HepG2 (cell line): ENCODE results near the gene ASB14. TPM values are rescaled to one million over a fixed set of nuclear protein-coding genes. Genes with fewer than 3 reads are reported as not detected.

Experiments used
- AFF4 ChIP-seq: sonication (generic); formaldehyde crosslinking; IDR thresholded peaks from 2 replicates; pipeline ENCODE4 v1.4.0; 2020; ENCODE audit warnings: missing genetic modification reagents
- FOSL2 ChIP-seq: sonication (generic); formaldehyde crosslinking; IDR thresholded peaks from 2 replicates; pipeline ENCODE4 v1.4.0; 2020; ENCODE audit warnings: missing genetic modification reagents
- KLF11 ChIP-seq: IDR thresholded peaks from 2 replicates; pipeline ENCODE4 v1.6.1; 2016; ENCODE audit warnings: missing compliant biosample characterization
- MTA1 ChIP-seq: sonication (generic); formaldehyde crosslinking; IDR thresholded peaks from 2 replicates; pipeline ENCODE4 v1.4.0; 2020; ENCODE audit warnings: missing genetic modification reagents, mild to moderate bottlenecking, borderline replicate concordance
- MYC ChIP-seq: sonication (generic); formaldehyde crosslinking; IDR thresholded peaks from 2 replicates; pipeline ENCODE4 v1.9.0; 2021; ENCODE audit warnings: missing genetic modification reagents, borderline replicate concordance
- MZF1 ChIP-seq: sonication (generic); formaldehyde crosslinking; IDR thresholded peaks from 2 replicates; pipeline ENCODE4 v1.8.1; 2023; ENCODE audit warnings: mild to moderate bottlenecking, missing genetic modification reagents, borderline replicate concordance
- NFE2L1 ChIP-seq: sonication (generic); formaldehyde crosslinking; IDR thresholded peaks from 2 replicates; pipeline ENCODE4 v1.4.0; 2020; ENCODE audit warnings: missing genetic modification reagents, mild to moderate bottlenecking, borderline replicate concordance
- NFKBIZ ChIP-seq: IDR thresholded peaks from 2 replicates; pipeline ENCODE4 v1.6.1; 2018; ENCODE audit warnings: missing genetic modification reagents, missing compliant biosample characterization
- NKX3-1 ChIP-seq: sonication (generic); formaldehyde crosslinking; IDR thresholded peaks from 2 replicates; pipeline ENCODE4 v1.5.0; 2020; ENCODE audit warnings: missing genetic modification reagents
- NR2F1 ChIP-seq, 2 experiments: fragments of 450-650 bp in 1 of 2; formaldehyde crosslinking in 1 of 2; IDR thresholded peaks; 2 replicates each; pipeline versions ENCODE4 v1.5.0 to v1.6.1; 2016 to 2020; ENCODE audit warnings: mild to moderate bottlenecking in 1 of 2, missing compliant biosample characterization in 1 of 2, missing genetic modification reagents in 1 of 2, moderate library complexity in 1 of 2
- REPIN1 ChIP-seq: sonication (generic); formaldehyde crosslinking; IDR thresholded peaks from 2 replicates; pipeline ENCODE4 v1.8.0; 2022; ENCODE audit warnings: missing genetic modification reagents, low read depth, mild to moderate bottlenecking, borderline replicate concordance
- REXO4 ChIP-seq: sonication (generic); formaldehyde crosslinking; IDR thresholded peaks from 2 replicates; pipeline ENCODE4 v1.8.0; 2022; ENCODE audit warnings: missing genetic modification reagents, mild to moderate bottlenecking, borderline replicate concordance
- TEAD3 ChIP-seq: optimal IDR thresholded peaks from 2 replicates; pipeline ENCODE3; 2016; ENCODE audit warnings: borderline replicate concordance
- THYN1 ChIP-seq: sonication (generic); formaldehyde crosslinking; IDR thresholded peaks from 2 replicates; pipeline ENCODE4 v1.8.1; 2023; ENCODE audit warnings: low read depth, mild to moderate bottlenecking, moderate library complexity, missing genetic modification reagents, borderline replicate concordance
- ZNF18 ChIP-seq: sonication (generic); formaldehyde crosslinking; IDR thresholded peaks from 2 replicates; pipeline ENCODE4 v1.8.0; 2022; ENCODE audit warnings: mild to moderate bottlenecking, missing genetic modification reagents; ENCODE audit not compliant: insufficient replicate concordance
- ZNF530 ChIP-seq: sonication (generic); formaldehyde crosslinking; IDR thresholded peaks from 2 replicates; pipeline ENCODE4 v1.5.0; 2020; ENCODE audit warnings: low read depth, mild to moderate bottlenecking, missing genetic modification reagents
- ZNF574 ChIP-seq: sonication (generic); formaldehyde crosslinking; IDR thresholded peaks from 2 replicates; pipeline ENCODE4 v1.4.0; 2020; ENCODE audit warnings: missing genetic modification reagents
- ZNF619 ChIP-seq: sonication (generic); formaldehyde crosslinking; IDR thresholded peaks from 2 replicates; pipeline ENCODE4 v1.4.0; 2020; ENCODE audit warnings: mild to moderate bottlenecking, missing genetic modification reagents
- ZNF749 ChIP-seq: sonication (generic); formaldehyde crosslinking; IDR thresholded peaks from 2 replicates; pipeline ENCODE4 v1.8.0; 2022; ENCODE audit warnings: mild to moderate bottlenecking, missing genetic modification reagents, moderate library complexity, borderline replicate concordance
- ZNF839 ChIP-seq: sonication (generic); formaldehyde crosslinking; IDR thresholded peaks from 2 replicates; pipeline ENCODE4 v1.4.0; 2020; ENCODE audit warnings: missing genetic modification reagents, mild to moderate bottlenecking, borderline replicate concordance
- ZNF850 ChIP-seq: sonication (generic); formaldehyde crosslinking; conservative IDR thresholded peaks from 2 replicates; pipeline ENCODE4 v1.9.0; 2021; ENCODE audit warnings: mild to moderate bottlenecking, missing genetic modification reagents
- polyA plus RNA-seq, 8 experiments: library from polyadenylated mRNA; depleted of rRNA in 3 of 8; stranded (reverse) in 7 of 8; unstranded in 1 of 8; fragments of >200 nt; fragmentation: Illumina TruSeq in 4 of 8; extraction: Trizol in 4 of 8; gene quantifications; 2 replicates each; pipeline versions ENCODE4 v1.2.1 to v1.2.3, GENCODE V29; 2011 to 2016; ENCODE audit warnings: low read depth in 4 of 8, missing spikeins in 1 of 8, mixed read lengths in 1 of 8; ENCODE audit not compliant: insufficient read depth in 1 of 8
- total RNA-seq, 5 experiments: library from RNA; depleted of rRNA; stranded (reverse); fragments of >200 nt; fragmentation: Illumina TruSeq; extraction: Trizol; gene quantifications; 2 replicates each; pipeline ENCODE4 v1.2.3, GENCODE V29; 2016; ENCODE audit warnings: low read depth in 1 of 5

The ASB14 gene
- total and polyA plus RNA-seq, 2 of the 13 experiments (the other 11 are each of a cell fraction or from before 2014, with no cell fraction given) = not detected

- TF ChIP-seq ZNF574 (CRISPR knock-in tag) (peak; percentile 78), FOSL2 (CRISPR knock-in tag) (no peak; the same call in 1 of the 2 replicates), NKX3-1 (CRISPR knock-in tag) (peak; percentile 67; the same call in 1 of the 2 replicates), ZNF749 (CRISPR knock-in tag) (peak; percentile 79), NFKBIZ (CRISPR knock-in tag) (peak; percentile 55; the same call in 1 of the 2 replicates), REXO4 (CRISPR knock-in tag) (no peak), TEAD3 (no peak), REPIN1 (CRISPR knock-in tag) (peak; percentile 90), ZNF530 (CRISPR knock-in tag) (no peak), AFF4 (CRISPR knock-in tag) (no peak), THYN1 (CRISPR knock-in tag) (no peak), ZNF839 (CRISPR knock-in tag) (no peak), KLF11 (peak; percentile 68; the same call in 1 of the 2 replicates), MTA1 (CRISPR knock-in tag) (peak; percentile 64; the same call in 1 of the 2 replicates), NFE2L1 (CRISPR knock-in tag) (no peak), ZNF619 (CRISPR knock-in tag) (no peak; the same call in 1 of the 2 replicates), ZNF850 (CRISPR knock-in tag) (no peak), ZNF18 (CRISPR knock-in tag) (peak; percentile 81), MYC (CRISPR knock-in tag) (peak; percentile 82), MZF1 (CRISPR knock-in tag) (no peak), NR2F1 (CRISPR knock-in tag; IDR thresholded peaks at IDR 0.05) (0 out of 4 replicates have a peak, but pooled peaks of 1 of the 2 experiments have one; percentile 41)
Measured at GRCh38 chr3:57227204-57227929, 65.1 kb downstream of the ASB14 start, which contains the start of gene APPL1 (continued).
